Activated naive CD4-positive, alpha-beta T cell treated with Interleukin-2 at 50 U/mL for 16 hours (primary cell): ENCODE data around the gene ST7.

ENCODE experiments used
- DNase-seq: peaks from one replicate; pipeline ENCODE4 v3.0.0-alpha.2; 2020

Gene ST7

DNA sequence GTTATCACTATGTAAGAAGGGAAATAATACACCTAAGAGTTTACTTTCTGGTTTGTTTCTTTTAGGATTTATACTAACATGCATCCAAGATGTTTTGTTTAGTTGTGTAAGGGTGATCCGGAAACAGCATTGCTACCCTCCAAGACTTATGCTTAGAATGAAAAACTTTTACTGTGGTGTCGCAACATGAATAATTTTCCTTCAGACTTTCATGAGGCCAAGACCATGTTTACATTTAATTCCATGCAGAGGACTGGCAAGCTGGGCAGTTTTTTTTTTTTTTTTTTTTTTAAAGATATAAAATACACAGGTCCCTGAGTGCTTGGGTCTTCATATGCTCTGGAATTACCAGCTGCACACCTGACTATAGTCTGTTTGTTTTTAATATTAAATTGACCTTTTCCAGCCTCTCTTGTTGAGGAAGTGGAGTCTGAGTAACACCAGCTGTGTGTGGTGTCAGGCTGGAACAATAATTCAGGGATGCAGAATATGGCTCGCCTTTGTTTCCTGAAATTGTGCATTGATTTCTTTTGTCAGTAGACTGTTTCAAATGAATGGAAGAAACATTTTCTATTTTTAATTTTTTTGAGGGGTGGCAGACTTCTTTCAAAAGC lies 81.7 kb downstream of the ST7 start:
- no peak for DNase-seq

DNA sequence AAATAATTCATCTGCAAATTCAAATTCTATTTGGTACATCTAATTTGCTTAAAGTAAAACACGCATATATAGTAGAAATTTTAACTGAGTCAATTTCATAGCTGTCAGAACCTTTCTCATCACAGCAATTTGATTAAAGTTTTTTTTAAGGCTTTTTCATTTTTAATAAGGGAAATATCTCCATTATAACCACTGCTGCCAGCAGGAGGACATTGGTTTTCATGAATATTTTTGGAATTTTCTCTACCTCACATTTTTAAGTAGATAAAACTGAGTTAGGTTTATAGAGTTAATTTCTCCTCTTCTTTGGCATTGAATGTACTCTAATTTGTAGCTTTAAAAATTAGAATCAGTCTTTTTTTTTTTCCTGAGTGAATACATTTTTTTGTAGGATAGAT lies 82.2 kb downstream of the ST7 start:
- DNase-seq = no peak

DNA sequence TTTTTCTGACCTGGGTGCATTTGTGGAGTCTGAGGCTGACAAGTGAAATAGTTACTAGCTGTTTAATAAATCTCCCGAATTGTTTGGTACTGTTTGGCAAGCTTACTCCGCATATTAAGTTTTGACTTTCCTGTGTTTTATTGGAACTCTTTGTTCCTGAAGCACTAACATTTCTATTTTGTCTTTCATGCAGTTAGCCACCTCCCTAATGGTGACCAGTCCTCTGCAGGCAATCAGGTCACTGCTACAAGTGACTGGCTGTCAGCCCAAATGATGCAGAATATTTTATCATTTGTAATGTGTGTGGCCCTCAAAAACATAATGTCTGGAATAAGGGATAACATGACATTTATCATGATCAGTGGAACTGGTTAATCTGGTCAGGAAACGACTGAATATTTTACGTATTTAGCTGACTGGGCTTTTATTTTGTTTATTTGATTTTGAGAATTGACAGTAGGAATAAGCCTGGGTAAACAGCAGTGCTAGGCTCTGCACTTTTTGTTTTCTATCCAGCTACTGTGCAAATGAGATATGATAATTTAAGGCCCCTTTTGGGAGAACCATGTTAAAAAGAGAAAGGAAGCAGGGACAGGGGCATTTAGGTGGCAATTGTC lies 82.9 kb downstream of the ST7 start:
- no peak for DNase-seq

DNA sequence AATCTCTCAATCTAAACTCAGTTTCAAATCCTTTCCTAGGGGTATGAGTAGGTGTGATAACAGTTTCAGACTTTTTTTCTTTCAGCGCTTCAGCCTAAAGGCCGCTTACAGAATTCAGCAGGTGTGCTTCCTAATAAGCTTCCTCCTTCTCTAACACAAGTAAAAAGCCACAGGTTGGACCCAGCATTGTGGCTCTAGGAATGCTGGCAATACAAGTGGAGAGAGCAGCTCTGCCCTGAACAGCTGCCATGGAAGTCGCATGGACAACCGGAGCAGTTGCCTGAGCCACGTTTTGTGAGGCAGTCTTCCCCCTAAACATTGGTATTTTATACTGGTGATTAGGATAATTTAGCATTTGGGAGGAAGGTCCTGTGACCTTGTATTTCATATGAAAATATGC lies 83.5 kb downstream of the ST7 start:
- no peak for DNase-seq

DNA sequence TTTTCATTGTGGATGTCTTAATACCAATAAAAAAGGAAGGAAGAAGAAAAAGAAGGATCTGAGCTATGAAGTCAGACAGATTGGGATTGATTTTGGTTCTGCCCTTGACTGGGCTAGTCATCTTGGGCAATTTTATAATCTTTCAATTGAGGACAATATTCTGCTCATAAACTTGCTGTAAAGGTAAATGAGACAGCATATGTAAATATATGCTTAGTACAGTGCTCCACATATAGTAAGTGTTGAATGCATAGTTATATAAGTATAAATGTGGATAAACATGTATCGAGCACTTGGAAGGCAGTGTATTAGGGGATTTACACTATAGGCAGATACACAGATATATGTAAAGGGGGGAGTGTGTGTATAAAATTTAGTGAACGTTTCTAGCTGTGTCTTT lies 85.1 kb downstream of the ST7 start:
- DNase-seq = no peak

DNA sequence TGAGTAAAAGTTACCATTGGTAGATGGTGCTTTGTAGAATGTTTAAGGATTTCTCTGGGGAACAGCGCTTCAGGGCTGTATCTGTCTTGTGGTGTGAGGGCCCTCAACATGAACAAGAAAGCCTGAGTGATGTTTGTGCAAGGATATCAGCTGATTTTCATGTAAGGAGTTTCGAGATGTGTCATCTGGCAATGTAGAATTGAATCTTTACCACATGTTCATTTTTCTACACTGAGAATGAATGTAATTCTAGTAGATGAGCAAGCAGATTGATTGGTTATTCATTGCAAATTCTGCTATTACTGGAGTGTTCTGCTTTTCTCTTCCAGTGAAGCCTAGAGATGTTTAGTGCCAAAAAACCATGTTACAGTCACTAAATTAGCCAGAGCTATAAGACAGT lies 87.7 kb downstream of the ST7 start:
- DNase-seq = no peak

DNA sequence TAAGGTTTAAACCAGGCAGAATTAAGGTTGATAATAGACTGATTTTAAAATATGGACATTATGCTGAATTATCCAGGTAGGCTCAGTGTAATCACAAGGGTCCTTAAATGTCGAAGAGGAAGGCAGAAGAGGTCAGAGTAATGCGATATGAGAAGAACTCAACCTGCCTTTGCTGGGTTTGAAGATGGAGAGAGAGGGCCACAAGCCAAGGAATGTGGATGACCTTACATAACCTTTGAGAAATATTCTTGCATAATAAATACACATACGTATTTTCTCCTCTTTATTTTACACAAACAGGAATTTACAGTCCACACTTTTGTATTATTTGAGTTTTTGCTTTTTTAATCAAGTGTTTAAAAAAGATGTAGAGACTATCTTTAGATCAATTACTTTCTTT lies 88.5 kb downstream of the ST7 start:
- no peak for DNase-seq

DNA sequence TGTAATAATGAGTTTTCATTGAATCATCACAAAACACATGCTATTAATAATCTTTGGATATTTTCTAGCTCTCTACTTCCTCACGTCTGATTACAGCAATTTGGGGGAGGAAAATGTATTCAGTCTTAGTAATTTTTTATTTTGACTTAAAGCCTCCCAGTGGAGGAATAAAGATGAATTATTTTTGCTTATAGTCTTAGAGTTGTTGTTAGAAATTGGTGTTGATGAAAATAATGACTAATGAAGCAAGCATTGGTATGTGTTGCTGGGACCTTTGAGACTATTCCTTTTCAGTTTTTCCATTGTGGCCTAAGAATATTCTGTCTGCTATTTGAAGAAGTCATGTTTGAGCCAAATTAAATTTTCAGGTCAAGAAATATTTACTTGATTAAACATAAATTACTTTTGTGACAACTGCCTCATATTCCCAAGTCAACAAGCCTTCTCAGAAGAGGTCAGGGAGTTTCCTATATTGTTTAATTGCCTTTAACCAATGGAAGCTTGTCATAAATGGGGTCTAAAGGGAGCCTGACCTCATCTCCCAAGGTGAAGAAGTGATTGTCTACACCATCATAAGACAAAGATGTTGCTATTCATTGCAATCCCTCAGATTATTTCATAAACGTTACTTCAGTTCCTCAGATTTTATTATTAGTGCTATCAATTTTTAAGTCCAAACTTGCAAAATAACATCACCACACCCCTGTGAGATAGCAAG lies 90.0 kb downstream of the ST7 start:
- DNase-seq = no peak

DNA sequence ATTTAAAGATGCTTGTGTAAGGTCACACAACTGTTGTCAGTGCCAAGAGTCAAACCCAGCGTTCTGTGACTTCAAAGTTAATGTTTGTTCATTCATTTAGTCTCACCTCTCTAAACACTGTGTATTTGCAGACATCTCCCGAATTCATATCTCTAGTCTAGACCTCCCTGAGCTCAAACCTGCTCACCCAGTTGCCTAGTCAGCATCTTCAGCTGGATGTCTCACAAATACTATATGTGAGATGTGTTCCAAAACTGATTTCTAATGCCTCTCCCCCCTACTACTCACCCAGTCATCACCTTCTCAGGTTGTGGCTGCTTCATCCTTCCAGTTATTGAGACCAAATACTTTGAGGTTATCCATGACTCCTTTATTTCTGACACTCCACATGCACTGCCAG lies 91.4 kb downstream of the ST7 start:
- no peak for DNase-seq

DNA sequence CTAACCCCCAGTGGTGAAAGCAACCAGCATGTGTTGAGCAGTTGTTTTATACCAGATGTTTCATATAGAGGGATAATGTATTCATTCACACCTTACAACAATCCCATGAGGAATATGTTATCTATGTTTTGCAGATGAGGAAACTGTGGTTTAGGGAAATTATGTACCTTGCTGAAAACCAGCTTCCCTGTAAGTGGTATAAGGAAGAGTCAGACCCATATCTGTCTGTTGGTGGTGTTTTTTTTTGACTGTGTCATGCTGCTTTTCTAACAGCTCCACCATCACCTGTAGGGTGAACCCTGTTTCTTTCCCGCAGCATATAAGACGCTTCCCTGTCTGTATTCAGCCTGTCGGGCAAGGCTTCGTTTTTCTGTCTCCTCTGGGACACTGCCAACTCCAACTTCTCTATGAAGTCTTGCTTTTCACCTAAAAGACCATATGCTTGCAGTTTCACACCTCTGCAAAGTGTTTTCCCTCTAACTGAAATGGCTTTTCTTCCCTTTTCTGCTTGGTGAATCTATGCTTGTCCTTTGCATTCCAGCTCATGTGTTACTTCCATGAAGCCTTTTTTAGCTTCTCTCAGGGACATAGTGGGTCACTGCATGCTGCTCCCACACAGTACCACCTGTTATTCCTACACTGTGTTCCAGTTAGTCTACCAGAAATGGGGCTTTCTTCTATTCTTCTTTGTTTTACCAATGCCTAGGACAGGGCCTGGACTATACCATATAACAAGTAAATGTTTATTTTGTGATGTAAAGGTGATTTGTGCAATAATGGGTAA lies 92.8 kb downstream of the ST7 start:
- DNase-seq = no peak

DNA sequence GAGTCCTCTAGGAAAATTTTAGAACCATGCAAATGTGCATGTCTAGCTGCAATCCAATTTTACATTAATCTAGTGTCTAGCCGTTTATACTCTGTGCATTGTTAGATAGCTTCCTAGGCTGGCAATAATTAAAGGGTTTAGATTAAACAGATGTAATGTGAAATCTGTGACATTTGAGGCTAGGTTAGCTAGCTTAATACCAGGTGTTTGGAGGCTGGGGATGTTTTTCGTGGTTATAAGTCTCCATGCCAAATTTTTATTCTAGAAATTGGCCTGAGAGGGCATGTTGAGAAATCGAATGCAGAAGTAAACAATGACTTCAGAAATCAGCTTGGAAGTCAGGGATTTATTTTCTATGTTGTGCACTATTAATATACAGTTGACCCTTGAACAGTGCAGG lies 94.2 kb downstream of the ST7 start:
- no peak for DNase-seq

DNA sequence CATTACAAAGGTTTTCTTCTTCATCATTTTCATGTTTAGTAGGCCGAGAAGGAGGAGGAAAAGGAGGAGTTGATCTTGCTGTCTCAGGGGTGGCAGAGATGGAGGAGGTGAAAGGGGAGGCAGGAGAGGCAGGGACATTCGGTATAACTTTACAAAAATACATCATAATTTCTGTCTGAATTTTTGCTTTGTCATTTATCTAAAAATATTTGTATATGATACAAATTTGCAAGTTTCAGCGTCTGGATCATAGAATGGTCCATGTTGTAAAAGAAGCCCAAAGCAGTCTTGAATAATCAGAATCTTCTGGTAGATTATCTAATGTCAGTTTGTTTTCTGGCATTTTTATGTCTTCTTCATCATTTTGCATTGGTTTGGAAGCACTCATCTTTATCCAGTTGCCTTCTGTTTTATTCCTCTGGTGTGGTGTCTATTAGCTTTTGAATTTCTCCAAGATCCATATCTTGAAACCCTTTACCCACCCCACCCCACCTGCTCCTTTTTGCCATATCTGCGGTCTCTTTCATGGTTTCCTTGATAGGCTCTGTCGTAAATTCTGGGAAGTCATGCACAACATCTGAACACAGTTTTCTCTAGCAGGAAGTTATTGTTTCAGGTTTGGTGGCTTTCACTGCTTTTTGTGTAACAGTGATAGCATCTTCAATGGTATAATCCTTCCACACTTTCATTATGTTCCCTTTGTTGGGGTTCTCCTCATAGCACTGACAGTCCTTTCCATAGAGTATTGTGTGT lies 95.0 kb downstream of the ST7 start:
- no peak for DNase-seq

DNA sequence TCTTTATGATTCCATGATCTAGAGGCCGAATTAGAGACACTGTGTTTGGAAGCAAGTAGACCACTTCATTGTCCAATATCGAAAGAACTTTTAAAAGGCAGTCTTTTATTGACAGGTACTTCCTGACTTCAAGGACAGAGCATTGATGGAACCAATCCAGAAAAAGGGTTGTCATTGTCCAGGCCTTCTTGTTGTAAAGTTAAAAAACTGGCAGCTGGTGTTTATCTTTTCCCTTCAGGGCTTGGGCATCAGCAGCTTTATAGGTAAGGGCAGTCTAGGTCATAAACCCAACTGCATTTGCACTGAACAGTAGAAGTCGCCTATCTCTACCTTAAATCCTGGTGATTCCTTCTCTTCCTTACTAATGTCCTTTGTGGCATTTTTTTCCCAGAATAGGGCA lies 95.6 kb downstream of the ST7 start:
- DNase-seq = no peak

DNA sequence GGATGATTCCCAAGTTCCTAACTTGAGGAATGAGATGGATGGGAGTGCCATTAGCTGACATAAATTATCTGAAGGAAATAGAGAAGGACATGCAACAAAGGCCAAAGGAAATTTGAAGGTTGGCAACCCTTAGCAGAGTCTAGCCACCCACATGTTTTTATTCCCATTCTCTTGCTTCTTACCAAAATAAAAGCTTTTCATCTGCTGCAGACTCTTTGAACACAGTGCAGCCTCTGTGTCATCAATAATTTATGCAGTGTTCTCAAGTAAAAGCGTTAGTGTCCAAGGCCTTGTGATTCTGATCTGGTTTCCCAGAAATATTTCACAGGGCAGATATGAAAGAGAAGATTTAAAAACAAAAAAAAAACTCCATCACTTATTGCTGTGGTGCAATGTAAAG lies 98.5 kb downstream of the ST7 start:
- DNase-seq = no peak

DNA sequence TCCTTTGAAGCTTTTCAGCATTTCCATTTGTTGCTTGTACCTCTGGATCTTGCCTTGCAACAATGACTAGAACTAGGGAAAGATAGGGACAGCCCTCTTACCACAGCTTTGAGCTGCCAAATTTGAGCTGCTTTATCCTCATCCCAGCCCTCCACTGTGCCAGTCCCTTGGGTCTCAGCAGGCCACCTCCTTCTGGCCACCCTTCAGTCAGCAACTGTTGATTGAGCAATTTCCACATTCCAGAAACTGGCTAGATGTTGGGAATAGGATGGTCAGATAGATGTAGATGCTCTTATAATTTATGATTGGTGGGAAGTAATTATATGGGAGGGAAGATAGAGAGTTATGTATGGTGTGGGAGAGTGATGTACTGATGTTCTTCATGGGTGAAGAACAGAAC lies 100.1 kb downstream of the ST7 start:
- DNase-seq = no peak

DNA sequence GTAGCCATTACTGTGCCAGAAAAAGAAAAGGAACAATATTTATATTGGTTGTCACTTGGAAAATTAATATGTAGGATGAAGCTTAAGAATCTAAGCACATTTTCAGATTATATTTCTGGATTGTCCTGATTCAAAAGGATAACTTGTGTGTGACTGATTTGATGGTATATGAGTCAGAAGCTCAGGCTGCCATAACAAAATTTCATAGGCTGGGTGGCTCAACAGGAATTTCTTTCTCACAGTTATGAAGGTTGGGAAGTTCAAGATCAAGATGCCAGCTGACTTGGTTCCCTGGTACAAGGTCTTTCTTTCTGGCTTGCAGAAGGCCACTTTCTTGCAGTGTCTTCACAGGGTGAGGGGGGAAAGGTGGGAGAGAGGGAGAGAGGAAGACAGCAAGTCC lies 108.5 kb downstream of the ST7 start:
- DNase-seq = no peak

DNA sequence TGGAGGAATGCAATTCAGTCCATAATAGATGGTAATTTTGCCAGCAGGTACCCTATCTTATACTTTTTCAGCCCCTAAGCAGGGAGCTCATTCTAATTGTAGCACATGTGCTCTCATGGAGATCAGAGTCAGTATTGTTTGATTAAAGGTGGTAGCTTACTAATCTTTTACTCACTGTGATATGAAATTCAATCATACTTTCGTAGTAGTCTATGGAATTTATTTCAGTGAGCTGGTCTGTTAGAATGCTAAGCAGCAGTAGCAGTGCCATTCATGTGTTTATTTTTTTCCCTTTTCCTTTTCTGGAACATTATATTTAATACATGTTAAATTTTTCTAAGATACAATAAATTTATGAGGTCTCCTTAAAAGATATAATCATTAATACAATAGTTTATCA lies 109.0 kb downstream of the ST7 start:
- DNase-seq = no peak

DNA sequence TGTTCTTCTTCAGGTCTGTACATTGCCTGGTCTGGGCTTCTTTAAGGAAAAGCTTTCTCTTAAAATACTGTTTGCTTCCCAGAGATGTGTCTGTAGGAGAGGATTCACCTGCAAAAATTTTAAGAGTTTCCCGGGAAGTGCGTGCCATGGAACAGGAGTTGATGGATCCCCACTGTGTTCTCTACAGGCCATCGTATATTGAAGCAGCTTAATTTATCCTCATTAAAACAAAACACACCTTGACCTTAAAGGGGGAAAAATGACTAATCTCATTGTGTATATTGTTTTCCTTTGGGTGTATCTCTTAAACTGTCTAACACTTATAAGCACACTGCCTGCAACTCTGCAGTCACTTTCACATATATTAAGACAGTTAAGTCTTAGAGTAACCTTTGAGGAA lies 111.4 kb downstream of the ST7 start:
- no peak for DNase-seq

DNA sequence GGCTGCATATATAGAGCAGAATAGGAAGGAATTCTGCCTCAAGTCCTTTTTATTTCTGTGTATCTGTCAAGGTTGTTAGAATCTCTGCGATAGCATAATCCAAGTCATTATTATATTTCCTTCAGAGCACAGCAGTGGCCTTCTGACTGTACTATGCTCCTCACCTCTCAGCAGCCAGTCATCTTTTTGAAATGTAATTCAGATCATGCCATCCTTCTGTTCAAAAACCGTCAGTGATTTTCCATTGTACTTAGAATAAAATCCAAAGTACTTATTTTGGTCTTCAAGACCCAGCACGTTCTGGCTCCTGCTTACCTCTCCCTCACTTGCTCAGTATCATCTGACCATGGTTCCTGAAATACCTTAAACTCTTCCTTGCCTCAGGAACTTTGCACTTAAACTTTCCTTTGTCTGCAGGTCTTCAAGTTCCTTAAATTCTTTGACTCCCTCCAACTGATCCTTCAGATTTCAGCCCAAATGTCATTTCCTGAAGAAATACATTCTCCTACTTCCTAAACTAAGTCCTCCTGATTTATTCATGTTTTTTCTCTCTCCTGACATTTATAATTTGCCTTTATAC lies 112.4 kb downstream of the ST7 start:
- DNase-seq = no peak

DNA sequence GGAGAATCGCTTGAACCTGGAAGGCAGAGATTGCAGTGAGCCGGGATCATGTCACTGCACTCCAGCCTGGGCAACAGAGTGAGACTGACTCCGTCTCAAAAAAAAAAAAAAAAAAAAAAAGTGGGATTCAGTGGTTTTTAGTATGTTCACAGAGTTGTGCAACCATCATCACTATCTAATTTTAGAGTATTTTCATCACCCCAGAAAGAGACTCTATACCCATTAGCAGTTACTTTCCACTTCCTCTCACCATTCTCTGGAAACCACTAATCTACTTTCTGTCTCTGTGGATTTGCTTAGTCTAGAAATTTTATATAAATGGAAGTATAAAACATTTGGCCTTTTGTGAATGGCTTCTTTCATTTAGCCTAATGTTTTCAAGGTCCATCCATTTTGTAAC lies 113.4 kb downstream of the ST7 start:
- no peak for DNase-seq

DNA sequence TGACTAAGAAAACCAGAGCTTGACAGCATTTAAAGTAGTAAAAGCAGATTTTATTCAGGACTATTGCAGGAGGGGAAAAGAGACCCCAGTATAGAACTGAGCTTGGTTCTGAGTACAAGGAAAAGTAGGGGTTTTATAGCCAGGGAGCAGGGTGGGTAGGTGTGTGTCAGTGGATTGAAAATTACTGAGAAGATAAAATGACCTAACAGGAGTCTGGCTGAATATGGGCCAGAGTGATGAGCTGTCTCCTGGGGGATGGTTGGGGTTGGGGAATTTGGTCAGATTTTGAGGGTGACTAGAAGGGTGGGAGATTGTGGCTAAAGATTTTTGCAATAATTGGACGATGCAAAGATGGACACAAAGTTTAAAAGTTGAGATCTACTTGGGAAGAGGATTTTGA lies 114.0 kb downstream of the ST7 start:
- no peak for DNase-seq

DNA sequence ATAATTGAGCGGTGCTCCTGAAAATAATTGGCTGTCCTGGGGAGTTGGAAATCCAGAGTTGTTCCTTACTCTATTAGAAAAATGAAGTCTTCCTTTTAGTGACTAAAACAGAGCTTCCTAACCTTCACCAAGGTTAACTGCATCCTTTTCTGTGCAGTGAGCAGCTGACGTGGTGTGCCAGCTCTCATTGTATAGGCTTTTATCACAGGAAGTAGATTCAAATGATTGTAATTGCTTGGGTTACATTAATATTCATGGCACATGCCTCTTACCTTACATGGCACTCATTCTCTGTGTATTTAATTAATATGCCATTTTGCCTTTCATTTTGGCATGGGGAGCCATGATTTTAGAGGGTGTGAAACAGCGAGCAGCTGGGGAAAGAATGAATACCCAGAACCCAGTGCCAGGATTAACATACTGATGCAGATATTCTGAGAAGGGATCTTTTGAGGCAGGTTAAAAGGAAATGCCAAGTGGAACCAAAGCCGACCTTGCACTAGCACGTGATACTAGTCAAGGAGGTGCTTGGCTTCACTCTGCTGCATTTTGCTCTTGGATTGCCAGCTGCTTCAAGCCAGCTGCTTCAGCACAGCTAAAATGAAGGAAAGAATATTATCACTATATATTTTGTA lies 115.3 kb downstream of the ST7 start:
- DNase-seq = no peak
